Measurements from ENCODE around the gene KNDC1.

Gene KNDC1

DNA sequence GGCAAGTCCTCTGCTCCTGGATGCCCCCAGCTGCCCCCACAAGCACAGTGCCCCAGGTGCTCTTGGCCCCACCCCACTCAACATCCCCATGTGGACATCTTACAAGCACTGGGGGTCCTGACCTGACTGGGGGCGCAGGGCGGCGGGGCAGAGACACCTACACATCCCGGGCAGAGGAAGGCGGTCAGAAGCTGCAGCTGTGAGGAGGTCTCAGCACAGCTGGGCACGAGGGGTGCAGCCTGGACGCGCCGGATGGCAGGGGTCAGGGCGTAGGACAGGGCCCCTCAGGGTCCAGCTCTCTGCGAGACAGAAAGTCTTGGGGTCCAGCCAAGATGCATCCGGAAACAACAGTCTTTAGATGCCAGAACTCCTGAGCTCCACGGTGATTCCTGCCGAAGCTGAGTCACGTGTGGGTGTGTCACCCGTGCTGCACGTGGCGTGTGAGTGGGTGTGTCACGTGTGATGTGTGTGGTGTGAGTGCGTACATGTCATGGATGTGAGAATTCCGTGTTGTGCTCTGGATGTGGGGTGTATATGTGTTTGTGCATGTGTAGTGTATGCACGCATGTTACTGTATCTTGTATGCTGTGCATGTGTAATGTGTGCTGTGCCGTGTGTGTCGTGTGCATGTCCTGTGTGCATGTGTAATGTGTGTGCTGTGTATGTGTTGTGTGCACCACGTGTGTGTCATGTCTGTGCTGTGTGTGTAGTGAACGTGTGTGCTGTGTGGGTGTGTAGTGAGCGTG lies 82.8 kb downstream of the KNDC1 start:
- H3K79me2 ChIP-seq (ENCODE audit: insufficient read depth, low read length), result no peaks in the 10 kb centered on the region
- H2AFZ ChIP-seq (ENCODE audit: low read length), result no peak overlapping the region
- no peak overlapping the region for H3K4me2 ChIP-seq (ENCODE audit: low read length)
- no peak overlapping the region for H3K9ac ChIP-seq (ENCODE audit: low read length)
- H3F3A ChIP-seq (ENCODE audit: insufficient read depth, low read length), result no peaks in the 10 kb centered on the region
- no peaks in the 10 kb centered on the region for H3K36me3 ChIP-seq (ENCODE audit: insufficient read depth, low read length)
- no peaks in the 10 kb centered on the region; the same call in 1 of the 2 replicates for H3K27me3 ChIP-seq (ENCODE audit: insufficient read depth, low read length)
- no peak for TF ChIP-seq EZH2 (IDR thresholded peaks at IDR 0.05; ENCODE audit: borderline replicate concordance, low read length)
- no peak for TF ChIP-seq CTCF (IDR thresholded peaks at IDR 0.05; ENCODE audit: low read length)
- H4K20me1 ChIP-seq (ENCODE audit: insufficient read depth, low read length), result no peaks in the 10 kb centered on the region
- no peak overlapping the region for H3K4me3 ChIP-seq (ENCODE audit: low read depth, low read length, poor library complexity, severe bottlenecking)
- H3K4me1 ChIP-seq (ENCODE audit: insufficient read depth, low read length, severe bottlenecking), result no peaks in the 10 kb centered on the region
- H3K9me2 ChIP-seq (ENCODE audit: low read depth, low read length), result no peaks in the 10 kb centered on the region
- no peaks in the 10 kb centered on the region for H3K9me3 ChIP-seq (ENCODE audit: low read length)
- H3K27ac ChIP-seq (ENCODE audit: low read depth, low read length, poor library complexity, severe bottlenecking), result no peak overlapping the region

DNA sequence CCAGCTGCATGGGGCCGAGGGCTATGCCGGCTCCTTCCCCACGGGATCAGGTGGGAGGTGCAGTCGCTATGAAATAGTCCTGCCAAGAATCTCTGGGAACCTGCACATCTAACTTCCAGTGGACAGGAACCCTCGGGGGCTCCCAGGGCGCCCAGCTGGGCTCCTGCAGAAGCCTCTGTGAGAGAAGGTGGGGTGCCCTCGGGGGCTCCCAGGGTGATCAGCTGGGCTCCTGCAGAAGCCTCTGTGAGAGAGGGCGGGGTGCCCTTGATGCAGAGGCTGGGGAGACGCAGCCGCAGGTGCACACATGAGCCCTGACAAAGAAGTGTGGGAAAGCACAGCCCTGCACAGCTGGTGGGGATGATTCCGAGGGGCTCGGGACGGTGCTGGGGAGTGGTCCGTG lies 83.6 kb downstream of the KNDC1 start:
- no peak overlapping the region for H3K27ac ChIP-seq (ENCODE audit: low read depth, low read length, poor library complexity, severe bottlenecking)

DNA sequence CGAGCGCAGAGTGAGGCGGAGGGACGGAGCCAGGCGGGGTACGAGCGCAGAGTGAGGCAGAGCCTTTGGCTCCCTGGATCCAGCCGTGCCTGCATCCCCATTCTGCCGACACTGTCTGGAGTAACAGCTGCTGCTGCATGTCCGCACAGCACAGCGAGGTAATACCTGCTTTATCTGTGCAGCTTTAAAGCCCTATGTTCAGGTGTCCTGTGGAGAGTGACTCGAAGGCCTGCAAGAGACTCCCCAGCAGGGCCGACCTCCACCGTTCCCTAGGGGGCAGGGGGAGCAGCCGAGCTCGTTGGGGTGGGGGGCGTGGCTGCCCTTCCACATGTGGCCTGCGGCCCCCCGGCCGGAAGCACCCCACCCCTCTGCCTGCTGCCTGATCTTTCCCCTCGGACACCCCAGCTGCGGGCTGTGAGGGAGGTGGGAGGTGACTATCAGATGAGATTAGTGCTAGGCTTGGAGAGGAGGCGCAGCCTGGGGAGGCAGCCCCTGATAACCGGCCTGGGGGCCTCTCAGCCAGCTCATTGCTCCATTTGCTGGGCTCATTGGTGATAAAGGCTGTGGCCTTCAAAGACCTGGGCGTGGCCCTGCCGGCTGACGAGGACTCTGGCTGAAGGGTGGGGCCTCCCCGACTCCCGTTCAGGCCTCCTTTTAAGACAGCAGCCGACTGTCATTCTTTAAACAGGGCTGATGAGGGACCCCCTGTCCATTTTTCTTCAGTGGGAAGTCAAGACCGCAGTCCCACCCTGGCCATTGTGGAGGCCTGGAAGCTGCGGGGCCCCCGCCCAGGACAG lies 85.6 kb downstream of the KNDC1 start:
- Histone ChIP-seq H3K4me3 (ENCODE audit: low read depth, low read length, poor library complexity, severe bottlenecking) (no peak overlapping the region), H3K4me1 (ENCODE audit: insufficient read depth, low read length, severe bottlenecking) (no peaks in the 10 kb centered on the region), H3K79me2 (ENCODE audit: insufficient read depth, low read length) (no peaks in the 10 kb centered on the region), H4K20me1 (ENCODE audit: insufficient read depth, low read length) (no peaks in the 10 kb centered on the region), H3K27me3 (ENCODE audit: insufficient read depth, low read length) (peaks cover 8% of the 10 kb centered on the region), H3K9ac (ENCODE audit: low read length) (no peak overlapping the region), H3K9me3 (ENCODE audit: low read length) (no peaks in the 10 kb centered on the region), H3K4me2 (ENCODE audit: low read length) (no peak overlapping the region), H3K27ac (ENCODE audit: low read depth, low read length, poor library complexity, severe bottlenecking) (no peak overlapping the region), H3K9me2 (ENCODE audit: low read depth, low read length) (no peaks in the 10 kb centered on the region), H3K36me3 (ENCODE audit: insufficient read depth, low read length) (no peaks in the 10 kb centered on the region), H3F3A (ENCODE audit: insufficient read depth, low read length) (no peaks in the 10 kb centered on the region), H2AFZ (ENCODE audit: low read length) (no peak overlapping the region)
- no peak for TF ChIP-seq CTCF (IDR thresholded peaks at IDR 0.05; ENCODE audit: low read length)

More for the DNA sequence above, 83.6 kb downstream of the KNDC1 start:
- Histone ChIP-seq H3K27me3 (ENCODE audit: insufficient read depth, low read length) (no peaks in the 10 kb centered on the region; the same call in 1 of the 2 replicates), H3K4me1 (ENCODE audit: insufficient read depth, low read length, severe bottlenecking) (no peaks in the 10 kb centered on the region), H3K4me2 (ENCODE audit: low read length) (no peak overlapping the region), H2AFZ (ENCODE audit: low read length) (no peak overlapping the region), H3K9ac (ENCODE audit: low read length) (no peak overlapping the region), H3K4me3 (ENCODE audit: low read depth, low read length, poor library complexity, severe bottlenecking) (no peak overlapping the region), H4K20me1 (ENCODE audit: insufficient read depth, low read length) (no peaks in the 10 kb centered on the region), H3K9me2 (ENCODE audit: low read depth, low read length) (no peaks in the 10 kb centered on the region), H3K36me3 (ENCODE audit: insufficient read depth, low read length) (no peaks in the 10 kb centered on the region), H3K79me2 (ENCODE audit: insufficient read depth, low read length) (no peaks in the 10 kb centered on the region), H3F3A (ENCODE audit: insufficient read depth, low read length) (no peaks in the 10 kb centered on the region), H3K9me3 (ENCODE audit: low read length) (no peaks in the 10 kb centered on the region)
- TF ChIP-seq EZH2 (IDR thresholded peaks at IDR 0.05; ENCODE audit: borderline replicate concordance, low read length) (no peak), CTCF (IDR thresholded peaks at IDR 0.05; ENCODE audit: low read length) (no peak)
